Endothelial cell of umbilical vein (primary cell): ENCODE measurements around the gene LTB4R. TPM values are rescaled to one million over a fixed set of nuclear protein-coding genes. Genes with fewer than 3 reads are reported as not detected.

ENCODE experiments used
- BruUV-seq: library from RNA; stranded (reverse); fragments of 400-500 nt; replicated peaks from 2 replicates; lab custom pipeline; 2021; lab: Mats Ljungman, UMichigan
- CTCF ChIA-PET: fragments of 300-600, 350-600 bp; sonication (Branson Sonifier 250); formaldehyde crosslinking; loops from one replicate; lab custom pipeline; 2021; ENCODE audit warnings: antibody characterized with exemption, inconsistent platforms; lab: Charles Lee
- POLR2A ChIA-PET: fragments of 300-600, 350-600 bp; sonication (Branson Sonifier 250); formaldehyde crosslinking; loops from one replicate; lab custom pipeline; 2021; ENCODE audit warnings: antibody characterized with exemption, inconsistent platforms; lab: Charles Lee
- DNase-seq: peaks from one replicate; pipeline ENCODE4 v3.0.0-alpha.2; 2011; ENCODE audit warnings: low read depth, low spot score
- FAIRE-seq: peaks from 2 replicates; lab custom pipeline; 2011; peaks lifted over from hg19 to GRCh38; lab: Jason Lieb, UNC
- H2AFZ ChIP-seq: 2 replicates; pipeline ENCODE4 v1.6.0; 2012; ENCODE audit warnings: low read depth, low read length, control low read depth, inconsistent platforms
- H3K27ac ChIP-seq: 2 replicates; pipeline ENCODE4 v1.5.1; 2011; ENCODE audit warnings: low read depth, mild to moderate bottlenecking, control low read depth, low read length, moderate library complexity; ENCODE audit not compliant: insufficient read depth
- H3K27me3 ChIP-seq, 2 experiments: 2 replicates each; pipeline versions ENCODE4 v1.6.0 to v1.6.1; 2011; ENCODE audit warnings: low read length in 2 of 2, mixed read lengths in 1 of 2; ENCODE audit not compliant: control insufficient read depth in 2 of 2, insufficient read depth in 2 of 2
- H3K36me3 ChIP-seq, 2 experiments: 2 replicates in 1 of 2; 3 replicates in 1 of 2; pipeline ENCODE4 v1.5.1; 2011; ENCODE audit warnings: low read length in 2 of 2, mild to moderate bottlenecking in 1 of 2, moderate library complexity in 1 of 2; ENCODE audit not compliant: control insufficient read depth in 2 of 2, insufficient read depth in 2 of 2; ENCODE audit errors: extremely low read depth in 1 of 2
- H3K4me1 ChIP-seq: 3 replicates; pipeline ENCODE4 v1.5.1; 2011; ENCODE audit warnings: mild to moderate bottlenecking, low read length; ENCODE audit not compliant: control insufficient read depth, insufficient read depth; ENCODE audit errors: extremely low read depth
- H3K4me2 ChIP-seq: 2 replicates; pipeline ENCODE4 v1.6.1; 2011; ENCODE audit warnings: low read length, control low read depth, mixed read lengths; ENCODE audit not compliant: insufficient read depth
- H3K4me3 ChIP-seq, 3 experiments: fragments of 200-600 bp in 1 of 3; sonication (generic), shearing (Covaris generic) in 1 of 3; replicated peaks in 1 of 3; 2 replicates each; pipeline ENCODE4 v1.5.1; 2011 to 2016; ENCODE audit warnings: control low read depth in 3 of 3, low read length in 3 of 3, mild to moderate bottlenecking in 2 of 3, inconsistent platforms in 1 of 3, low read depth in 1 of 3, moderate library complexity in 1 of 3; ENCODE audit not compliant: insufficient read depth in 1 of 3
- H3K79me2 ChIP-seq: 2 replicates; pipeline ENCODE4 v1.6.0; 2012; ENCODE audit warnings: low read length, inconsistent platforms; ENCODE audit not compliant: control insufficient read depth, insufficient read depth
- H3K9ac ChIP-seq: replicated peaks from 2 replicates; pipeline ENCODE3; 2011; ENCODE audit warnings: low read length, control low read depth; ENCODE audit not compliant: insufficient read depth; ENCODE audit errors: extremely low read depth
- H3K9me1 ChIP-seq: replicated peaks from 3 replicates; pipeline ENCODE4 v1.6.0; 2011; ENCODE audit warnings: mild to moderate bottlenecking, low read length; ENCODE audit not compliant: control insufficient read depth, insufficient read depth; ENCODE audit errors: extremely low read depth
- H3K9me3 ChIP-seq: replicated peaks from 2 replicates; pipeline ENCODE4 v1.5.1; 2012; ENCODE audit warnings: low read length, inconsistent platforms; ENCODE audit not compliant: control insufficient read depth, insufficient read depth
- H4K20me1 ChIP-seq: replicated peaks from 2 replicates; pipeline ENCODE3; 2011; ENCODE audit warnings: mild to moderate bottlenecking, low read length; ENCODE audit not compliant: control insufficient read depth, insufficient read depth; ENCODE audit errors: extremely low read depth
- EZH2 ChIP-seq: IDR thresholded peaks from 2 replicates; pipeline ENCODE4 v1.6.1; 2012; ENCODE audit warnings: borderline replicate concordance, low read depth, mild to moderate bottlenecking, moderate library complexity, low read length, inconsistent platforms; ENCODE audit not compliant: severe bottlenecking
- FOS ChIP-seq: IDR thresholded peaks from 2 replicates; pipeline ENCODE4 v1.6.1; 2011; ENCODE audit warnings: mild to moderate bottlenecking, low read length, moderate library complexity, borderline replicate concordance; ENCODE audit not compliant: insufficient read depth
- GATA2 ChIP-seq: IDR thresholded peaks from 2 replicates; pipeline ENCODE4 v1.7.0; 2011; ENCODE audit warnings: low read depth, mild to moderate bottlenecking, moderate library complexity, mixed read lengths, low read length; ENCODE audit not compliant: insufficient read length, insufficient read depth
- JUN ChIP-seq: IDR thresholded peaks from 2 replicates; pipeline ENCODE4 v1.6.1; 2011; ENCODE audit warnings: borderline replicate concordance, low read depth; ENCODE audit not compliant: insufficient read length, insufficient read depth
- MYC ChIP-seq: IDR thresholded peaks from one replicate; pipeline ENCODE4 v1.6.1; 2011; ENCODE audit warnings: mild to moderate bottlenecking, low read depth, low read length
- POLR2A ChIP-seq: IDR thresholded peaks from 2 replicates; pipeline ENCODE4 v1.6.1; 2012; ENCODE audit warnings: low read depth, mild to moderate bottlenecking, control low read depth, low read length
- POLR2AphosphoS5 ChIP-seq: IDR thresholded peaks from 2 replicates; pipeline ENCODE4 v1.6.1; 2012; ENCODE audit warnings: low read depth, mild to moderate bottlenecking, control low read depth, low read length, moderate library complexity; ENCODE audit not compliant: insufficient read depth
- dilution Hi-C: fragments of 300-500 bp; cut with MboI; formaldehyde crosslinking; loops from one replicate; pipeline ENCODE4 v1.15.0; 2019; ENCODE audit warnings: low sequenced_read_pairs; ENCODE audit not compliant: extremely low pct_ligation_motif_present
- intact Hi-C: fragments of 100-400 bp; cut with micrococcal nuclease; formaldehyde crosslinking; loops from one replicate; pipeline ENCODE4 v1.10.0; 2022
- polyA plus RNA-seq, 4 experiments: library from polyadenylated mRNA; depleted of rRNA in 3 of 4; stranded (reverse) in 3 of 4; unstranded in 1 of 4; fragments of >200 nt; gene quantifications; 2 replicates each; pipeline versions ENCODE4 v1.2.1 to v1.2.3, GENCODE V29; 2011 to 2012; ENCODE audit warnings: missing spikeins in 1 of 4
- total RNA-seq: library from RNA; stranded (reverse); gene quantifications from 2 replicates; pipeline ENCODE4 v1.2.3, GENCODE V29; 2021
- TF ChIP-seq, protein P1 (sequence below): IDR thresholded peaks from 2 replicates; pipeline ENCODE4 v1.6.1; 2011; ENCODE audit not compliant: insufficient read depth, insufficient read length
- TF ChIP-seq, protein P2 (sequence below), 2 donors: IDR thresholded peaks; 1 replicate in 1 of 2; 2 replicates in 1 of 2; pipeline ENCODE4 v1.5.1; 2011; ENCODE audit warnings: low read length in 2 of 2, mild to moderate bottlenecking in 2 of 2, moderate library complexity in 2 of 2, control low read depth in 1 of 2, inconsistent platforms in 1 of 2, low read depth in 1 of 2; ENCODE audit not compliant: insufficient read depth in 1 of 2; ENCODE audit errors: extremely low read depth in 1 of 2

The LTB4R gene
- total and polyA plus RNA-seq, 2 donors (not counting 3 experiments of a cell fraction or from before 2014, with no cell fraction given): 9.1 to 10.5 TPM

DNA sequence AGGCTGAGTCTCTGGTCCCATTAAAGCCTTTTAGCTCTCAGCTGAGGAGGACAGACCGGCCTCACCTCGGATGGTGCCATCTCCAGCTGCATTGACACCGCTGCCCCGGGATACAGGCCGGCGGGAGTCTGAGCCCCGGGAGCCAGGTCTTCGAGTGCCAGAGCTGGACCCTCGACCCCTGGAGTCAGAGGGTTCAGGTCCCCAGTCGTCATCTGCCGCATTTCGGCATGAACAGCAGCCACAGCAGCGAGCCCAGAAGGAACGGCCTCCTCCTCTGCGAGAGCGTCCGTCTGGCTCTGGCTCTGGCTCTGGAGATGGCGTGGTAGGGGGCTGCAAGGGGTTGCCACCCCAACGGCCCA lies 49.4 kb upstream of the LTB4R start:
- Histone ChIP-seq H2AFZ (no peak overlapping the region), H4K20me1 (no peaks in the 10 kb centered on the region), H3K27me3 (no peaks in the 10 kb centered on the region), H3K4me2 (no peak overlapping the region), H3K27ac (no peak overlapping the region), H3K4me3 (no peak overlapping the region), H3K9ac (no peak overlapping the region), H3K9me1 (no peaks in the 10 kb centered on the region), H3K36me3 (peaks cover 0 to 7% of the 10 kb centered on the region in 2 experiments), H3K9me3 (no peaks in the 10 kb centered on the region), H3K79me2 (no peaks in the 10 kb centered on the region), H3K4me1 (no peaks in the 10 kb centered on the region)
- intact Hi-C loops: no loop called here
- no peak for TF ChIP-seq POLR2A
- TF ChIP-seq EZH2: no peak
- TF ChIP-seq, protein P1, sequence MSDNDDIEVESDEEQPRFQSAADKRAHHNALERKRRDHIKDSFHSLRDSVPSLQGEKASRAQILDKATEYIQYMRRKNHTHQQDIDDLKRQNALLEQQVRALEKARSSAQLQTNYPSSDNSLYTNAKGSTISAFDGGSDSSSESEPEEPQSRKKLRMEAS: no peak
- TF ChIP-seq, protein P2, sequence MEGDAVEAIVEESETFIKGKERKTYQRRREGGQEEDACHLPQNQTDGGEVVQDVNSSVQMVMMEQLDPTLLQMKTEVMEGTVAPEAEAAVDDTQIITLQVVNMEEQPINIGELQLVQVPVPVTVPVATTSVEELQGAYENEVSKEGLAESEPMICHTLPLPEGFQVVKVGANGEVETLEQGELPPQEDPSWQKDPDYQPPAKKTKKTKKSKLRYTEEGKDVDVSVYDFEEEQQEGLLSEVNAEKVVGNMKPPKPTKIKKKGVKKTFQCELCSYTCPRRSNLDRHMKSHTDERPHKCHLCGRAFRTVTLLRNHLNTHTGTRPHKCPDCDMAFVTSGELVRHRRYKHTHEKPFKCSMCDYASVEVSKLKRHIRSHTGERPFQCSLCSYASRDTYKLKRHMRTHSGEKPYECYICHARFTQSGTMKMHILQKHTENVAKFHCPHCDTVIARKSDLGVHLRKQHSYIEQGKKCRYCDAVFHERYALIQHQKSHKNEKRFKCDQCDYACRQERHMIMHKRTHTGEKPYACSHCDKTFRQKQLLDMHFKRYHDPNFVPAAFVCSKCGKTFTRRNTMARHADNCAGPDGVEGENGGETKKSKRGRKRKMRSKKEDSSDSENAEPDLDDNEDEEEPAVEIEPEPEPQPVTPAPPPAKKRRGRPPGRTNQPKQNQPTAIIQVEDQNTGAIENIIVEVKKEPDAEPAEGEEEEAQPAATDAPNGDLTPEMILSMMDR (IDR thresholded peaks at IDR 0.05; ENCODE audit: extremely low read depth in 1 of 2, insufficient read depth in 1 of 2, low read depth in 1 of 2, low read length in 2 of 2): no peak
- no peak for TF ChIP-seq JUN
- TF ChIP-seq GATA2: no peak
- TF ChIP-seq MYC: no peak
- TF ChIP-seq FOS: no peak
- TF ChIP-seq POLR2AphosphoS5: no peak
- no peak for DNase-seq
- no peak for FAIRE-seq
- CTCF ChIA-PET: interaction anchor here (1.2 to 1.3 kb wide), 2 partner anchors 9 to 10 kb away, joined by 3 to 5 read pairs; partner anchors contain the start of gene RABGGTA
- no TSS peak for BruUV-seq
- dilution Hi-C loops: no loop called here
- POLR2A ChIA-PET: no interaction called here
